HepG2 (cell line): Measurements from ENCODE around the gene PCDHGB1. TPM values are rescaled to one million over a fixed set of nuclear protein-coding genes. Genes with fewer than 3 reads are reported as not detected.

Experiments
- ATAC-seq: fragments of 200-7000 bp; cut with Tn5 transposase; 3 replicates; pipeline ENCODE4 v1.9.1; 2020; ENCODE audit warnings: mild to moderate bottlenecking, moderate library complexity
- BruUV-seq: library from RNA; stranded (reverse); fragments of 400-500 nt; replicated peaks from 2 replicates; lab custom pipeline; 2021; lab: Mats Ljungman, UMichigan
- CTCF ChIA-PET: fragments of 300-600 bp; formaldehyde crosslinking; extraction: SDS; loops from one replicate; lab custom pipeline; 2021; ENCODE audit warnings: low total read pairs, inconsistent platforms, low intra/inter-chr PET ratio; lab: Yijun Ruan, JAX
- POLR2A ChIA-PET: fragments of 350-600 bp; sonication (Branson Sonifier 250); formaldehyde crosslinking; loops from one replicate; lab custom pipeline; 2020; ENCODE audit warnings: antibody characterized with exemption, inconsistent platforms; lab: Yijun Ruan, JAX
- DNase-seq: peaks from one replicate; pipeline ENCODE4 v3.0.0-alpha.2; 2015; ENCODE audit warnings: low spot score
- FAIRE-seq: peaks from 3 replicates; lab custom pipeline; 2011; peaks lifted over from hg19 to GRCh38; lab: Jason Lieb, UNC
- H2AFZ ChIP-seq: one replicate; pipeline ENCODE4 v1.6.1; 2011; ENCODE audit warnings: low read length, inconsistent platforms
- H3K27ac ChIP-seq: fragments of 300-600 bp; 3 replicates; pipeline ENCODE4 v1.8.0; 2011; ENCODE audit warnings: mixed run types, mild to moderate bottlenecking, mixed read lengths, low read length, inconsistent platforms; ENCODE audit not compliant: insufficient read depth; ENCODE audit errors: extremely low read length
- H3K27me3 ChIP-seq, 2 experiments: fragments of 200-600 bp in 1 of 2; 2 replicates in 1 of 2; 3 replicates in 1 of 2; pipeline versions ENCODE4 v1.6.0 to v1.8.0; 2011; ENCODE audit warnings: low read length in 2 of 2, mild to moderate bottlenecking in 2 of 2, moderate library complexity in 2 of 2, inconsistent platforms in 1 of 2; ENCODE audit not compliant: insufficient read depth in 2 of 2, control insufficient read depth in 1 of 2
- H3K36me3 ChIP-seq, 2 experiments: fragments of 200-600 bp in 1 of 2; replicated peaks in 1 of 2; 2 replicates in 1 of 2; 3 replicates in 1 of 2; pipeline versions ENCODE4 v1.5.1 to v1.8.0; 2011; ENCODE audit warnings: low read length in 2 of 2, inconsistent platforms in 1 of 2; ENCODE audit not compliant: insufficient read depth in 2 of 2, control insufficient read depth in 1 of 2
- H3K4me1 ChIP-seq: 2 replicates; pipeline ENCODE4 v1.5.1; 2012; ENCODE audit warnings: low read length, inconsistent platforms; ENCODE audit not compliant: insufficient read depth
- H3K4me2 ChIP-seq: 2 replicates; pipeline ENCODE4 v1.6.0; 2011; ENCODE audit warnings: low read depth, low read length, inconsistent platforms
- H3K4me3 ChIP-seq, 3 experiments: fragments of 200-600 bp in 1 of 3; sonication (generic), shearing (Covaris generic) in 1 of 3; replicated peaks in 1 of 3; 2 replicates each; pipeline ENCODE4 v1.5.1; 2011 to 2016; ENCODE audit warnings: low read length in 3 of 3, inconsistent platforms in 2 of 3, low read depth in 2 of 3, mild to moderate bottlenecking in 2 of 3, control low read depth in 1 of 3, mixed read lengths in 1 of 3; ENCODE audit not compliant: insufficient read depth in 1 of 3
- H3K79me2 ChIP-seq: one replicate; pipeline ENCODE4 v1.6.1; 2011; ENCODE audit warnings: low read length, inconsistent platforms; ENCODE audit not compliant: insufficient read depth
- H3K9ac ChIP-seq: 2 replicates; pipeline ENCODE4 v1.6.0; 2011; ENCODE audit warnings: mild to moderate bottlenecking, low read depth, low read length, inconsistent platforms; ENCODE audit not compliant: insufficient read depth
- H3K9me3 ChIP-seq: 2 replicates; pipeline ENCODE4 v1.5.1; 2012; ENCODE audit warnings: mild to moderate bottlenecking, low read length
- H4K20me1 ChIP-seq: 2 replicates; pipeline ENCODE4 v1.6.0; 2011; ENCODE audit warnings: inconsistent platforms, mild to moderate bottlenecking, low read length, moderate library complexity; ENCODE audit not compliant: insufficient read depth
- BCLAF1 ChIP-seq: fragments of 450-650 bp; IDR thresholded peaks from 2 replicates; pipeline ENCODE4 v1.6.1; 2017; ENCODE audit warnings: mild to moderate bottlenecking
- HOXA5 ChIP-seq: sonication (generic); formaldehyde crosslinking; IDR thresholded peaks from 2 replicates; pipeline ENCODE4 v1.4.0; 2020; ENCODE audit warnings: missing genetic modification reagents
- PHB2 ChIP-seq: fragments of 450-650 bp; IDR thresholded peaks from 2 replicates; pipeline ENCODE4 v1.6.1; 2018; ENCODE audit not compliant: partially characterized antibody
- SATB2 ChIP-seq: sonication (generic); formaldehyde crosslinking; IDR thresholded peaks from 2 replicates; pipeline ENCODE4 v1.5.0; 2020; ENCODE audit warnings: missing genetic modification reagents
- SUZ12 ChIP-seq: fragments of 150-350 bp; IDR thresholded peaks from 2 replicates; pipeline ENCODE4 v1.6.1; 2014; ENCODE audit warnings: low read depth, low read length
- ZNF703 ChIP-seq: sonication (generic); formaldehyde crosslinking; IDR thresholded peaks from 2 replicates; pipeline ENCODE4 v1.5.1; 2020; ENCODE audit warnings: missing genetic modification reagents, mild to moderate bottlenecking, moderate library complexity, borderline replicate concordance
- WGBS: methylation state at CpG from one replicate; pipeline ENCODE4 v1.1.6; 2017; ENCODE audit warnings: low lambda C conversion rate; 5-methylcytosine and 5-hydroxymethylcytosine counted together
- in situ Hi-C: cut with HindIII; loops from 2 replicates; pipeline ENCODE4 v1.10.0; 2017; ENCODE audit warnings: low pct_unique_long_range_greater_than_20kb; ENCODE audit not compliant: extremely low pct_ligation_motif_present
- intact Hi-C: fragments of 100-400 bp; cut with micrococcal nuclease; formaldehyde crosslinking; loops from one replicate; pipeline ENCODE4 v1.10.0; 2022; ENCODE audit not compliant: unreplicated experiment
- polyA plus RNA-seq, 8 experiments: library from polyadenylated mRNA; depleted of rRNA in 3 of 8; stranded (reverse) in 7 of 8; unstranded in 1 of 8; fragments of >200 nt; fragmentation: Illumina TruSeq in 4 of 8; extraction: Trizol in 4 of 8; gene quantifications; 2 replicates each; pipeline versions ENCODE4 v1.2.1 to v1.2.3, GENCODE V29; 2011 to 2016; ENCODE audit warnings: low read depth in 4 of 8, missing spikeins in 1 of 8, mixed read lengths in 1 of 8; ENCODE audit not compliant: insufficient read depth in 1 of 8
- total RNA-seq, 5 experiments: library from RNA; depleted of rRNA; stranded (reverse); fragments of >200 nt; fragmentation: Illumina TruSeq; extraction: Trizol; gene quantifications; 2 replicates each; pipeline ENCODE4 v1.2.3, GENCODE V29; 2016; ENCODE audit warnings: low read depth in 1 of 5
- TF ChIP-seq, protein P1 (sequence below): sonication (generic); formaldehyde crosslinking; IDR thresholded peaks from 2 replicates; pipeline ENCODE4 v1.5.0; 2020; ENCODE audit warnings: missing genetic modification reagents

The PCDHGB1 gene
- total and polyA plus RNA-seq, 2 of the 13 experiments (the other 11 are each of a cell fraction or from before 2014, with no cell fraction given): 1.0 to 2.6 TPM

GRCh38 chr5:141343953-141344463, 5.9 kb upstream of the PCDHGB1 start:
- TF ChIP-seq SATB2 (CRISPR knock-in tag) (no peak), PHB2 (no peak), SUZ12 (no peak), ZNF703 (CRISPR knock-in tag) (no peak), HOXA5 (CRISPR knock-in tag) (no peak), BCLAF1 (no peak)
- TF ChIP-seq, protein P1, sequence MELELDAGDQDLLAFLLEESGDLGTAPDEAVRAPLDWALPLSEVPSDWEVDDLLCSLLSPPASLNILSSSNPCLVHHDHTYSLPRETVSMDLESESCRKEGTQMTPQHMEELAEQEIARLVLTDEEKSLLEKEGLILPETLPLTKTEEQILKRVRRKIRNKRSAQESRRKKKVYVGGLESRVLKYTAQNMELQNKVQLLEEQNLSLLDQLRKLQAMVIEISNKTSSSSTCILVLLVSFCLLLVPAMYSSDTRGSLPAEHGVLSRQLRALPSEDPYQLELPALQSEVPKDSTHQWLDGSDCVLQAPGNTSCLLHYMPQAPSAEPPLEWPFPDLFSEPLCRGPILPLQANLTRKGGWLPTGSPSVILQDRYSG: no peak
- Histone ChIP-seq H3K9me3 (peaks cover 23% of the 10 kb centered on the region), H3K4me1 (no peaks in the 10 kb centered on the region), H3K4me2 (no peak overlapping the region), H3K79me2 (no peaks in the 10 kb centered on the region), H3K9ac (no peak overlapping the region), H2AFZ (no peak overlapping the region), H3K27ac (no peak overlapping the region), H4K20me1 (no peaks in the 10 kb centered on the region), H3K4me3 (no peak overlapping the region), H3K27me3 (no peaks in the 10 kb centered on the region), H3K36me3 (no peaks in the 10 kb centered on the region)
- intact Hi-C loops (no loop called here), in situ Hi-C loops (no loop called here)
- ChIA-PET CTCF (interaction anchor here (0.9 kb wide), 1 partner anchor 217 kb away, joined by 3 read pairs; no protein-coding TSS in a partner anchor), POLR2A (no interaction called here)
- DNase-seq (no peak), ATAC-seq (no peak), FAIRE-seq (no peak)
- no TSS peak for BruUV-seq
- 71% methylated on average over 31 of the region's 31 CpGs for WGBS
